ENCODE data around the gene PIEZO2.

GRCh38 chr18:10670856-10671255 is 478.5 kb downstream of the PIEZO2 start:
- TF ChIP-seq CTCF (IDR thresholded peaks at IDR 0.05) (no peak), POLR2AphosphoS5 (IDR thresholded peaks at IDR 0.05; ENCODE audit: low read depth, low read length) (no peak)

Data from Panc1 (cell line).